Esophagus muscularis mucosa (tissue), 3 donors: Measurements from ENCODE around the gene RENBP.

Experiments used
- POLR2AphosphoS5 ChIP-seq, 2 donors: sonication (generic); formaldehyde crosslinking; IDR thresholded peaks; one replicate each; pipeline ENCODE4 v1.6.1; 2017; ENCODE audit warnings: antibody characterized with exemption in 2 of 2
- TF ChIP-seq, protein P1 (sequence below), 3 experiments: fragments of 200-600 bp in 2 of 3; fragments of 450-650 bp in 1 of 3; sonication (generic) in 2 of 3; IDR thresholded peaks; one replicate each; pipeline ENCODE4 v1.5.1; 2017 to 2019; ENCODE audit warnings: antibody characterized with exemption in 3 of 3, mild to moderate bottlenecking in 2 of 3, moderate library complexity in 1 of 3

DNA sequence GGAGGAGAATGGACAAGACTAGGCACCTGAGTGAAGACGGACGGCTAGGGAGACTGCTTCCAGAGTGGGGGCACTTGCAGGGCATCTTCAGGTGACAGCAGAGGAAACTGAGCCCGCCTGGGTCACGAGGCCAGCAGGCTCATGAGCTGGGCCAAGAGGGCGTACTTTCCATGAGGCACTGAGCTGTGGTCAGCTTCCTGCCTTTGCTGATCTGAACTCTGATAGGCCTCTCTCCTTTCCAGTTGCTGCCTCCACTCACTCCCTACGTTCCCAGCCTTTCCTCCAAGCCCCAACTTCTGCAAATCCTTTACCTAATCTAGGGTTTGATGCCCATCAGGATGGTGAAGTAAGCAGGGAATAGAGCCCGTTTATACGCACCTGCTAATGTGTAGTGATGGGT, 57.1 kb downstream of the RENBP start:
- TF ChIP-seq, protein P1, sequence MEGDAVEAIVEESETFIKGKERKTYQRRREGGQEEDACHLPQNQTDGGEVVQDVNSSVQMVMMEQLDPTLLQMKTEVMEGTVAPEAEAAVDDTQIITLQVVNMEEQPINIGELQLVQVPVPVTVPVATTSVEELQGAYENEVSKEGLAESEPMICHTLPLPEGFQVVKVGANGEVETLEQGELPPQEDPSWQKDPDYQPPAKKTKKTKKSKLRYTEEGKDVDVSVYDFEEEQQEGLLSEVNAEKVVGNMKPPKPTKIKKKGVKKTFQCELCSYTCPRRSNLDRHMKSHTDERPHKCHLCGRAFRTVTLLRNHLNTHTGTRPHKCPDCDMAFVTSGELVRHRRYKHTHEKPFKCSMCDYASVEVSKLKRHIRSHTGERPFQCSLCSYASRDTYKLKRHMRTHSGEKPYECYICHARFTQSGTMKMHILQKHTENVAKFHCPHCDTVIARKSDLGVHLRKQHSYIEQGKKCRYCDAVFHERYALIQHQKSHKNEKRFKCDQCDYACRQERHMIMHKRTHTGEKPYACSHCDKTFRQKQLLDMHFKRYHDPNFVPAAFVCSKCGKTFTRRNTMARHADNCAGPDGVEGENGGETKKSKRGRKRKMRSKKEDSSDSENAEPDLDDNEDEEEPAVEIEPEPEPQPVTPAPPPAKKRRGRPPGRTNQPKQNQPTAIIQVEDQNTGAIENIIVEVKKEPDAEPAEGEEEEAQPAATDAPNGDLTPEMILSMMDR (IDR thresholded peaks at IDR 0.05), result no peak
- TF ChIP-seq POLR2AphosphoS5 (IDR thresholded peaks at IDR 0.05), result no peak
